Psoas muscle (tissue), 8 donors: ENCODE results near the gene IL1B. TPM values are rescaled to one million over a fixed set of nuclear protein-coding genes. Genes with fewer than 3 reads are reported as not detected.

Experiments used
- ATAC-seq, 4 donors: fragments of 200-7000 bp; cut with Tn5 transposase; one replicate each; pipeline ENCODE4 v1.9.1; 2020; ENCODE audit warnings: moderate library complexity in 3 of 4, mild to moderate bottlenecking in 2 of 4
- DNase-seq, 2 donors: peaks; one replicate each; pipeline ENCODE4 v3.0.0-alpha.2; 2020
- H3K27ac ChIP-seq: fragments of 200-600 bp; one replicate; pipeline ENCODE4 v1.8.0; 2022
- H3K27me3 ChIP-seq, 3 donors: fragments of 200-600 bp in 1 of 3; one replicate each; pipeline versions ENCODE4 v1.6.1 to v1.8.0; 2013 to 2022; ENCODE audit warnings: low read length in 2 of 3, mild to moderate bottlenecking in 2 of 3, moderate library complexity in 1 of 3; ENCODE audit not compliant: insufficient read depth in 3 of 3
- H3K36me3 ChIP-seq, 2 donors: fragments of 200-600 bp in 1 of 2; one replicate each; pipeline versions ENCODE4 v1.6.1 to v1.8.0; 2013 to 2022; ENCODE audit warnings: low read depth in 1 of 2, mild to moderate bottlenecking in 1 of 2, moderate library complexity in 1 of 2; ENCODE audit not compliant: insufficient read depth in 1 of 2
- H3K4me1 ChIP-seq: fragments of 200-600 bp; one replicate; pipeline ENCODE4 v1.8.0; 2022
- H3K4me3 ChIP-seq: fragments of 200-600 bp; one replicate; pipeline ENCODE4 v1.8.0; 2022; ENCODE audit warnings: mild to moderate bottlenecking
- H3K9me3 ChIP-seq: fragments of 200-600 bp; one replicate; pipeline ENCODE4 v1.8.0; 2022
- CTCF ChIP-seq: fragments of 200-600 bp; IDR thresholded peaks from one replicate; pipeline ENCODE4 v1.8.0; 2022; ENCODE audit warnings: antibody characterized with exemption
- WGBS, 3 donors: extraction: QIAGEN DNeasy Blood & Tissue Kit; methylation state at CpG; one replicate each; pipeline versions ENCODE4 v1.1.6 to v1.1.7; 2013; 5-methylcytosine and 5-hydroxymethylcytosine counted together
- intact Hi-C, 2 donors: fragments of 100-400 bp; cut with DNase I; formaldehyde crosslinking; loops; one replicate each; pipeline versions ENCODE4 v1.11.0 to v1.14.2; 2022
- long read RNA-seq, 2 donors: library from polyadenylated mRNA; unstranded; transcript quantifications; one replicate each; pipeline ENCODE4 v2.0.0, GENCODE V29; 2021
- polyA plus RNA-seq, 3 donors: library from polyadenylated mRNA; stranded (reverse); fragments of 200-250 nt; gene quantifications; one replicate each; pipeline ENCODE4 v1.2.3, GENCODE V29; 2013
- total RNA-seq, 4 donors: library from RNA; stranded (reverse); fragmentation: NEBNext Ultra II Directional in 2 of 4; extraction: Animal tissue kit (Norgen Biotek cat#: 25700) in 2 of 4; gene quantifications; one replicate each; pipeline versions ENCODE4 v1.2.1 to v1.2.4, GENCODE V29; 2021 to 2023
- donor health status: healthy with polysubstance abuse.
- donor health status: DM: no; HTN: no; CAD: no; lungs with moderate emphysema.
- donor health status: Bipolar disorder and iron deficiency.
- donor health status: healthy.
- donor health status: DM: yes; HTN: yes; CAD: no.
- donor health status: DM: no; HTN: no; CAD: no.
- donor health status: DM: no; HTN: no; CAD: no.
- donor health status: DM: yes; HTN: yes; CAD: no.

IL1B gene
- total RNA-seq, result under 1 TPM in 3 of 4 donors, not detected in 1; 0.25 to 0.42 (median 0.28) TPM
- under 1 TPM; 0.06 to 0.38 (median 0.25) TPM for polyA plus RNA-seq
- long read RNA-seq, donor 1, result 0 reads
- long read RNA-seq, donor 2, result 0 reads

GRCh38 chr2:112836695-112837117 lies at the start of gene IL1B:
TSS of gene IL1B (minus strand) at chr2:112836779. CDS start at chr2:112836229, 550 bp downstream.
- no peaks in the 10 kb centered on the region for H3K9me3 ChIP-seq
- H3K27me3 ChIP-seq, result peaks cover 1 to 6% (median 3%) of the 10 kb centered on the region in 3 donors
- H3K36me3 ChIP-seq, result no peaks in the 10 kb centered on the region
- ATAC-seq (no peak), DNase-seq (no peak)
- TF ChIP-seq CTCF, result no peak
- peaks cover 10% of the 10 kb centered on the region for H3K4me1 ChIP-seq
- H3K27ac ChIP-seq, result no peak within 1 kb of the TSS
- H3K4me3 ChIP-seq, result no peak within 1 kb of the TSS
- WGBS, 3 donors, result 31 to 41% (median 33%) methylated on average over 4 of the region's 4 CpGs
- intact Hi-C loops, result no loop called here

- 83 to 92% (median 92%) methylated on average over 2 of the region's 2 CpGs for WGBS, 3 donors
Measured at GRCh38 chr2:112886291-112886690, 49.7 kb upstream of the IL1B start.

GRCh38 chr2:112885506-112885902 lies 48.9 kb upstream of the IL1B start:
- ATAC-seq, result no peak
- peaks cover 0 to 2% (median 0%) of the 10 kb centered on the region in 3 donors for H3K27me3 ChIP-seq
- H3K36me3 ChIP-seq, result no peaks in the 10 kb centered on the region
- DNase-seq, result no peak
- H3K4me3 ChIP-seq, result no peak overlapping the region
- intact Hi-C loops, result loop anchor here in 1 of 2 donors (5.0 kb wide), 1 partner anchor 138 kb away; no protein-coding TSS in a partner anchor
- H3K4me1 ChIP-seq, result no peaks in the 10 kb centered on the region
- H3K9me3 ChIP-seq, result no peaks in the 10 kb centered on the region
- no peak overlapping the region for H3K27ac ChIP-seq
- no peak for TF ChIP-seq CTCF
- 63 to 76% (median 70%) methylated on average over 4 of the region's 4 CpGs for WGBS, 3 donors

More at GRCh38 chr2:112886291-112886690, 49.7 kb upstream of the IL1B start:
- no peak for DNase-seq
- ATAC-seq, result no peak
- no peaks in the 10 kb centered on the region for H3K36me3 ChIP-seq
- H3K27me3 ChIP-seq, result peaks cover 0 to 2% (median 0%) of the 10 kb centered on the region in 3 donors
- no peaks in the 10 kb centered on the region for H3K4me1 ChIP-seq
- H3K9me3 ChIP-seq, result no peaks in the 10 kb centered on the region
- TF ChIP-seq CTCF, result no peak
- H3K27ac ChIP-seq, result no peak overlapping the region
- intact Hi-C loops, result loop anchor here in 1 of 2 donors (5.0 kb wide), 1 partner anchor 139 kb away; no protein-coding TSS in a partner anchor
- H3K4me3 ChIP-seq, result no peak overlapping the region

DNA sequence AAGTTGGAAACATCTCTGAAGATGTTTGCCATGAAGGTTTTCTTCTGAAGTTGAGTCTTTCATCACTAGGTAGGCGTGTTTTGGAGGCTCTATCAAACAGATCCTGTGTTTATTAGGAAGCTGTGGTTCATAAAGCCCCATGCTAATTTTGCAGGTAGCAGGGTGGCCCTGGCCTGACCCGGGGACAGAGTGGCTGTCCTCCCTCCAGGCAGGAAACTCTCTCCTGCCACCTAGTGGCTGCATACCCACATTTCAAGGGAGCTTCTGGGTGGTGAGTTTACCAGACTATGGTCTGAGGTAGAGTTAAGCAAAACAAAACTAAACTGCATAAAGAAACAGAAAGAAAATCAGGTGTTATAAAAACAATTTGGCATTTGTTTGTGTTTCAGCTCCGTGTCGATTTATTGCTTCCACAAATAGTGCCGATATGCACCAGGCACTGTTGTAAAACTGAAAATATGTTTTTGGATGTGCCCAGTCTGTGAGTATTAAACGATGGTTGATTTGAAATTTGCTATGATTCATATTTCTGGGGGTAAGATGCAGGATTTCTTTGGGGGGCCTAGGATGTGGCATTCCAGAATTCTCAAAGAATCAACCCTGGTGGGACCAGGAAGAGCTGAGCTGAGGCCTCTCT lies 48.4 kb upstream of the IL1B start:
- ATAC-seq, result peak in 1 of 4 donors; percentile 60
- TF ChIP-seq CTCF, result peak; percentile 63
- DNase-seq, result peak in 1 of 2 donors; percentile 18

More for the DNA sequence above, 48.4 kb upstream of the IL1B start:
- 46 to 50% (median 49%) methylated on average over 6 of the region's 6 CpGs for WGBS, 3 donors
- Histone ChIP-seq H3K4me3 (no peak overlapping the region), H3K4me1 (no peaks in the 10 kb centered on the region), H3K9me3 (no peaks in the 10 kb centered on the region), H3K27me3 (no peaks in the 10 kb centered on the region), H3K36me3 (no peaks in the 10 kb centered on the region), H3K27ac (no peak overlapping the region)
- intact Hi-C loops, result loop anchor here in 1 of 2 donors (5.0 kb wide), 1 partner anchor 138 kb away; no protein-coding TSS in a partner anchor
